H9 (cell line): ENCODE results near the gene FOXD2. TPM values are rescaled to one million over a fixed set of nuclear protein-coding genes. Genes with fewer than 3 reads are reported as not detected.

ENCODE experiments used
- DNase-seq: peaks from one replicate; pipeline ENCODE4 v3.0.0-alpha.2; 2017
- H2AFZ ChIP-seq: one replicate; pipeline ENCODE4 v1.6.1; 2013; ENCODE audit warnings: mild to moderate bottlenecking, low read length, control low read depth, moderate library complexity
- H2AK5ac ChIP-seq: 2 replicates; pipeline ENCODE4 v1.6.1; 2013; ENCODE audit warnings: low read length, control low read depth, mixed read lengths; ENCODE audit not compliant: insufficient read length
- H2BK120ac ChIP-seq: one replicate; pipeline ENCODE4 v1.6.1; 2013; ENCODE audit warnings: low read depth, mild to moderate bottlenecking, low read length, control low read depth, inconsistent platforms; ENCODE audit not compliant: poor library complexity, severe bottlenecking
- H2BK12ac ChIP-seq: 2 replicates; pipeline ENCODE4 v1.6.1; 2013; ENCODE audit warnings: low read length, control low read depth, mixed read lengths, low read depth; ENCODE audit not compliant: insufficient read length
- H2BK15ac ChIP-seq: 2 replicates; pipeline ENCODE4 v1.6.1; 2013; ENCODE audit warnings: low read depth, low read length, control low read depth
- H2BK20ac ChIP-seq: one replicate; pipeline ENCODE4 v1.6.1; 2013; ENCODE audit warnings: low read depth, mild to moderate bottlenecking, low read length, control low read depth, inconsistent platforms; ENCODE audit not compliant: poor library complexity, severe bottlenecking
- H2BK5ac ChIP-seq: 2 replicates; pipeline ENCODE4 v1.6.1; 2013; ENCODE audit warnings: low read length, control low read depth, mixed read lengths; ENCODE audit not compliant: insufficient read length
- H3K14ac ChIP-seq: 2 replicates; pipeline ENCODE4 v1.6.1; 2013; ENCODE audit warnings: low read length, control low read depth; ENCODE audit not compliant: insufficient read depth
- H3K18ac ChIP-seq: 2 replicates; pipeline ENCODE4 v1.6.1; 2013; ENCODE audit warnings: low read depth, mild to moderate bottlenecking, mixed read lengths, low read length, control low read depth; ENCODE audit not compliant: insufficient read length
- H3K23ac ChIP-seq: 2 replicates; pipeline ENCODE4 v1.6.1; 2013; ENCODE audit warnings: low read length, control low read depth, mixed read lengths, low read depth; ENCODE audit not compliant: insufficient read length
- H3K23me2 ChIP-seq: 2 replicates; pipeline ENCODE4 v1.6.1; 2013; ENCODE audit warnings: low read depth, mild to moderate bottlenecking, mixed read lengths, low read length, control low read depth; ENCODE audit not compliant: insufficient read length, poor library complexity, severe bottlenecking
- H3K27ac ChIP-seq: 2 replicates; pipeline ENCODE4 v1.5.1; 2013; ENCODE audit warnings: low read length, control low read depth, mixed read lengths, low read depth; ENCODE audit not compliant: insufficient read length
- H3K27me3 ChIP-seq: 2 replicates; pipeline ENCODE4 v1.6.1; 2013; ENCODE audit warnings: low read length, control low read depth, inconsistent platforms; ENCODE audit not compliant: insufficient read depth
- H3K4ac ChIP-seq: 2 replicates; pipeline ENCODE4 v1.6.1; 2013; ENCODE audit warnings: low read depth, mild to moderate bottlenecking, control low read depth, inconsistent platforms, low read length, moderate library complexity
- H3K4me1 ChIP-seq: 2 replicates; pipeline ENCODE4 v1.6.1; 2013; ENCODE audit warnings: low read length, control low read depth, inconsistent platforms; ENCODE audit not compliant: insufficient read depth
- H3K4me2 ChIP-seq: 2 replicates; pipeline ENCODE4 v1.6.1; 2013; ENCODE audit warnings: low read length, control low read depth, mixed read lengths; ENCODE audit not compliant: insufficient read length, insufficient read depth
- H3K56ac ChIP-seq: 2 replicates; pipeline ENCODE4 v1.6.1; 2013; ENCODE audit warnings: low read depth, mild to moderate bottlenecking, mixed read lengths, low read length, control low read depth; ENCODE audit not compliant: insufficient read length
- H3K79me1 ChIP-seq: 2 replicates; pipeline ENCODE4 v1.6.1; 2013; ENCODE audit warnings: low read depth, mild to moderate bottlenecking, moderate library complexity, low read length, control low read depth, inconsistent platforms; ENCODE audit not compliant: insufficient read depth, poor library complexity, severe bottlenecking
- H3K79me2 ChIP-seq: 2 replicates; pipeline ENCODE4 v1.6.1; 2013; ENCODE audit warnings: low read length, control low read depth, inconsistent platforms; ENCODE audit not compliant: insufficient read depth
- H3K9ac ChIP-seq: 2 replicates; pipeline ENCODE4 v1.6.1; 2013; ENCODE audit warnings: low read length, control low read depth, mixed read lengths; ENCODE audit not compliant: insufficient read length; ENCODE audit errors: extremely low read depth
- H3K9me3 ChIP-seq: one replicate; pipeline ENCODE4 v1.6.1; 2013; ENCODE audit warnings: low read depth, low read length, inconsistent platforms; ENCODE audit not compliant: control insufficient read depth
- H3T11ph ChIP-seq: one replicate; pipeline ENCODE4 v1.6.1; 2013; ENCODE audit warnings: mild to moderate bottlenecking, low read length, control low read depth, inconsistent platforms
- H4K20me1 ChIP-seq: one replicate; pipeline ENCODE4 v1.6.1; 2013; ENCODE audit not compliant: control insufficient read depth, insufficient read length, insufficient read depth
- H4K5ac ChIP-seq: 2 replicates; pipeline ENCODE4 v1.6.1; 2013; ENCODE audit warnings: low read depth, mild to moderate bottlenecking, mixed read lengths, low read length, control low read depth; ENCODE audit not compliant: insufficient read length
- H4K8ac ChIP-seq: replicated peaks from 2 replicates; pipeline ENCODE4 v1.6.1; 2013; ENCODE audit warnings: low read length, control low read depth, mixed read lengths, low read depth; ENCODE audit not compliant: insufficient read length
- H4K91ac ChIP-seq: 2 replicates; pipeline ENCODE4 v1.6.1; 2013; ENCODE audit warnings: low read depth, mild to moderate bottlenecking, moderate library complexity, mixed read lengths, low read length, control low read depth; ENCODE audit not compliant: insufficient read length
- H3K27ac Mint-ChIP-seq, 3 experiments: 2 replicates in 2 of 3; 3 replicates in 1 of 3; pipeline ENCODE4 v1.8.0; 2020 to 2021; ENCODE audit warnings: mixed read lengths in 3 of 3, mild to moderate bottlenecking in 1 of 3, moderate library complexity in 1 of 3
- H3K27me3 Mint-ChIP-seq: 2 replicates; pipeline ENCODE4 v1.8.0; 2021; ENCODE audit warnings: low read depth, mild to moderate bottlenecking, moderate library complexity, mixed read lengths
- H3K36me3 Mint-ChIP-seq, 3 experiments: 2 replicates in 2 of 3; 3 replicates in 1 of 3; pipeline ENCODE4 v1.8.0; 2020 to 2021; ENCODE audit warnings: low read depth in 3 of 3, mixed read lengths in 3 of 3; ENCODE audit not compliant: insufficient read depth in 1 of 3
- H3K4me1 Mint-ChIP-seq, 2 experiments: 2 replicates each; pipeline ENCODE4 v1.8.0; 2020; ENCODE audit warnings: mixed read lengths in 2 of 2
- H3K4me3 Mint-ChIP-seq, 2 experiments: 2 replicates in 1 of 2; 3 replicates in 1 of 2; pipeline ENCODE4 v1.8.0; 2020 to 2021; ENCODE audit warnings: mild to moderate bottlenecking in 2 of 2, mixed read lengths in 2 of 2, moderate library complexity in 1 of 2
- H3K9me3 Mint-ChIP-seq, 2 experiments: 2 replicates in 1 of 2; 3 replicates in 1 of 2; pipeline ENCODE4 v1.8.0; 2020; ENCODE audit warnings: mild to moderate bottlenecking in 2 of 2, mixed read lengths in 2 of 2, moderate library complexity in 1 of 2
- WGBS: extraction: QIAGEN DNeasy Blood & Tissue Kit; methylation state at CpG from one replicate; pipeline ENCODE4 v1.1.7; 2013; ENCODE audit warnings: missing lambda C conversion rate, low lambda C conversion rate, mixed read lengths; ENCODE audit not compliant: insufficient read length; ENCODE audit errors: extremely low coverage; 5-methylcytosine and 5-hydroxymethylcytosine counted together
- total RNA-seq: library from RNA; stranded (reverse); gene quantifications from 2 replicates; pipeline ENCODE4 v1.2.1, GENCODE V29; 2021
- TF ChIP-seq, protein P1 (sequence below): fragments of 200-600 bp; sonication (generic); conservative IDR thresholded peaks from 3 replicates; pipeline ENCODE4 v1.8.0; 2021; ENCODE audit warnings: antibody characterized with exemption, mild to moderate bottlenecking

Gene FOXD2
- total RNA-seq, 1 experiment from 2014 or later, result not detected

GRCh38 chr1:47403321-47403910, 34.4 kb upstream of the FOXD2 start:
- no peak overlapping the region for H3K23ac ChIP-seq
- Mint-ChIP-seq H3K36me3 (no peaks in the 10 kb centered on the region), H3K27me3 (peaks cover 77% of the 10 kb centered on the region), H3K27ac (no peak overlapping the region), H3K4me3 (no peak overlapping the region), H3K9me3 (no peaks in the 10 kb centered on the region), H3K4me1 (0 out of 4 replicates have a peak, but pooled peaks cover 0 to 5% of the 10 kb centered on the region in 2 experiments)
- H4K20me1 ChIP-seq, result no peaks in the 10 kb centered on the region
- H3K4me2 ChIP-seq, result no peak overlapping the region
- no peaks in the 10 kb centered on the region for H3K79me2 ChIP-seq
- no CpG with 5 or more reads among the region's 4 CpGs for WGBS
- H3K18ac ChIP-seq, result no peak overlapping the region
- no peak overlapping the region for H2AK5ac ChIP-seq
- no peak overlapping the region for H4K8ac ChIP-seq
- no peak overlapping the region for H2BK5ac ChIP-seq
- H2BK120ac ChIP-seq, result no peak overlapping the region
- no peak overlapping the region for H3K4ac ChIP-seq
- H3K56ac ChIP-seq, result no peak overlapping the region
- TF ChIP-seq, protein P1, sequence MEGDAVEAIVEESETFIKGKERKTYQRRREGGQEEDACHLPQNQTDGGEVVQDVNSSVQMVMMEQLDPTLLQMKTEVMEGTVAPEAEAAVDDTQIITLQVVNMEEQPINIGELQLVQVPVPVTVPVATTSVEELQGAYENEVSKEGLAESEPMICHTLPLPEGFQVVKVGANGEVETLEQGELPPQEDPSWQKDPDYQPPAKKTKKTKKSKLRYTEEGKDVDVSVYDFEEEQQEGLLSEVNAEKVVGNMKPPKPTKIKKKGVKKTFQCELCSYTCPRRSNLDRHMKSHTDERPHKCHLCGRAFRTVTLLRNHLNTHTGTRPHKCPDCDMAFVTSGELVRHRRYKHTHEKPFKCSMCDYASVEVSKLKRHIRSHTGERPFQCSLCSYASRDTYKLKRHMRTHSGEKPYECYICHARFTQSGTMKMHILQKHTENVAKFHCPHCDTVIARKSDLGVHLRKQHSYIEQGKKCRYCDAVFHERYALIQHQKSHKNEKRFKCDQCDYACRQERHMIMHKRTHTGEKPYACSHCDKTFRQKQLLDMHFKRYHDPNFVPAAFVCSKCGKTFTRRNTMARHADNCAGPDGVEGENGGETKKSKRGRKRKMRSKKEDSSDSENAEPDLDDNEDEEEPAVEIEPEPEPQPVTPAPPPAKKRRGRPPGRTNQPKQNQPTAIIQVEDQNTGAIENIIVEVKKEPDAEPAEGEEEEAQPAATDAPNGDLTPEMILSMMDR, result no peak
- H2AFZ ChIP-seq, result no peak overlapping the region
- H3T11ph ChIP-seq, result no peak overlapping the region
- H3K9ac ChIP-seq, result no peak overlapping the region
- no peak overlapping the region for H3K27ac ChIP-seq
- peaks cover 3% of the 10 kb centered on the region; the same call in 1 of the 2 replicates for H3K4me1 ChIP-seq
- no peak overlapping the region for H2BK15ac ChIP-seq
- no peak overlapping the region for H2BK20ac ChIP-seq
- no peak overlapping the region for H3K14ac ChIP-seq
- no peak overlapping the region for H4K5ac ChIP-seq
- no peaks in the 10 kb centered on the region for H3K9me3 ChIP-seq
- DNase-seq, result no peak
- no peak overlapping the region for H4K91ac ChIP-seq
- no peaks in the 10 kb centered on the region for H3K27me3 ChIP-seq
- no peaks in the 10 kb centered on the region for H3K79me1 ChIP-seq
- no peak overlapping the region for H2BK12ac ChIP-seq
- H3K23me2 ChIP-seq, result no peaks in the 10 kb centered on the region
